GM10847 (cell line): Measurements from ENCODE around the gene CPB2.

Experiments
- POLR2A ChIP-seq: IDR thresholded peaks from 2 replicates; pipeline ENCODE4 v1.6.1; 2011; ENCODE audit not compliant: insufficient read length; ENCODE audit errors: extremely low read depth

Gene CPB2

DNA sequence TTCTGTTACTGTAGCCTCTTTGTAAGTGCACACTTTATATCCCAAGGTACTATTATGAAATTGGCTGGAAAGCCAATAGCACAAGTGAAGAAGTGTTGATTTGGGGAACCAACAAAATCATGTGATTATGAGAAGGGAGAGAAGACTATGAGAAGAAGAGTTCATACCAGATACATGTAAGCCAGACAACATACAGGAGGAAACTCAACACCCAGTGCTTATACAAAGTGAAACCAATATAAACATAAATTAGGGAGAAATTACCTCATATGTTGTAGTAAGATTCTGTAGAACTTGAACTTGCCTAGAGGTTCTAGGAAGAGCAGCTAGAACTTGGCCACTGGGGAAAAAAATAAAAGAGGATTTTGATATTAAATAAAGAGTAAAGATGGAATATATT is 17.4 kb downstream of the CPB2 start:
- TF ChIP-seq POLR2A: no peak

GRCh38 chr13:46086985-46087384 is 17.8 kb downstream of the CPB2 start:
- no peak for TF ChIP-seq POLR2A

DNA sequence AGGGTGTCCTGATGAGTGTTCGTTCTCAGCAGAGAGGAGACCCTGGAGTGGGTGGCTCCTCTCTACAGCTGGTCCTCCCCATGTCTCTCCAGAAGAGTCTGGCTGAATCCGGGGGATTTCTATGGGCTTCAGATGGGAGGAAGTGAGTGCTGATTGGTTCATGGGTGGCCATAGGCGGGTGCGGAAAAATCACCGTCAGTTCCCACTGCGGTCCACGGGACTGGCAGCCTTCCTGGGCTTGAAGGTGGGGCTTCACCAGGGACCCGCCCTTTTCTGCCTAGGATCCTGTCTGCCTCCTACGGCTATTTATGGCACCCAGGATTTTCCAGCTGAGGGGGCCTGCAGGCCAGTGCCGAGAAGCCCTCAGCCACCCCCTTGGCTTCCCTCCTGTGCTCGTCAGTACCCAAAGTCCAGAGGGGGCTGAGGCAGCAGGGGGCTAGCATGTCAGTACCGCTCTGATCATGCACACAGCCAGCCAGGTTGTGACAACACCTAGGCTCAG is 18.4 kb downstream of the CPB2 start:
- TF ChIP-seq POLR2A: no peak

DNA sequence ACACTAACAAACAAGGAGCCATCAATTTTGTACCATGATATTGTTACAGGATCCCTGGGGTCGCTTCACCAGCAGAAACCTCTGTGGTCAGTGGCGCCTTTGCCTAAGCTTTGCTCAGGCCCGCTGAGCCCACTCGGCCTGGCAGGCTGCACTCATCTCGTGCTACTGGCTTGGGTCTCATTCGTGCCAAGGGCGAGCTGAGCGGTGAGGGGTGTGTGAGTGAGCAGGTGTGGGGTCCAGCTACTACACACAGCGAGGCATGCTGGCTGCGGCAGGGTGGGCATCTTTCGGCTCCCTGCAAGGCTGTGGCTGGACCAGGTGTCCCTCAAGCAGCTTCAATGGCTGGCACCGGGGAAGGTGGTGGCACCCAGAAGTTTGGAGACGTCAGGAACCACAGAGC is 19.1 kb downstream of the CPB2 start:
- TF ChIP-seq POLR2A: no peak

DNA sequence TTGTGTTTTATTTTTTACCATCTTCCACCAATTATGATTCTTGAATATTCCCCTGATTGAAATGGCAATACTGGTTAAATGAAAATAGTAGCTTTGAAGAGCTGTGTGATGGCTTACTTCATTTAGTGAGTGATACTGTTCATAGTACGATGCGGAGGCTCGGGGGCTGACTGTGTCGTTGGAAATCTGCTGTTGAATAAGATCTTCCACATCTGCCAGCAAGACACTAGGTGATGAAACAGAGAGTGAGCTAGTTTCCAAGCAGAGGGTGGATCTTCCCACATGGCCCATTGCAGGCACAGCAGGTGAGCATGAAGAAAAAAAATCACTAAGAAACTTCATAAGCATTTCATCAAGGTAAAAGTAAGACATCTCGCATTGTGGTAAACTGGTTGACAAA is 22.5 kb downstream of the CPB2 start:
- no peak for TF ChIP-seq POLR2A

GRCh38 chr13:46079770-46080169 is 25.1 kb downstream of the CPB2 start:
- TF ChIP-seq POLR2A: no peak

DNA sequence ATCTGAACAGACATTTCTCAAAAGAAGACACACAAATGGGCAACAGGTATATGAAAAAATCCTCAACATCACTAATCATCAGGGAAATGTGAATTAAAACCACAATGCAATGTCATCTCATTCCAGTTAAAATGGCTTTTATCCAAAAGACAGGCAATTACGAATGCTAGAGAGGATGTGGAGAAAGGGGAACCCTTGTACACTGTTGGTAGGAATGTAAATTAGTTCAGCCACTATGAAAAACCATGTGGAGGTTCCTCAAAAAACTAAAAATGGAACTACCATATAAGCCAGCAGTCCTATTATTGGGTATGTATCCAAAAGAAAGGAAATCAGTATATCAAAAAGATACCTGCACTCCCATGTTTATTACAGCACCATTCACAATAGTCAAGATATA is 27.6 kb downstream of the CPB2 start:
- no peak for TF ChIP-seq POLR2A

DNA sequence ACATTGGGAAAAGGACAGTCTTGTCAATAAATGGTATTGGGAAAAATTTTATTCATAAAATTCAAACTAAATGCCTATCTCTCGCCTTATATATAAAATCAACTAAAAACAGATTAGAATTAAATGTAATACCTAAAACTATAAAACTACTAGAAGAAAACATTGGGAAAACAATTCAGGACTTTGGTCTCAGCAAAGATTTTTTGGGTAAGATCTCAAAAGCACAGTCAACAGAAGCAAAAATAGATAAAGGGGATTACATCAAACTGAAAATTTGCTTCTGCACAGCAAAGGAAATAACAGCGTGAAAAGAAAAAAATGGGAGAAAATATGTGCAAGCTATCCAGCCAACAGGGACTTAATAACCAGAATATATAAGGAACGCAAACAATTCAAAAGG is 28.0 kb downstream of the CPB2 start:
- no peak for TF ChIP-seq POLR2A

DNA sequence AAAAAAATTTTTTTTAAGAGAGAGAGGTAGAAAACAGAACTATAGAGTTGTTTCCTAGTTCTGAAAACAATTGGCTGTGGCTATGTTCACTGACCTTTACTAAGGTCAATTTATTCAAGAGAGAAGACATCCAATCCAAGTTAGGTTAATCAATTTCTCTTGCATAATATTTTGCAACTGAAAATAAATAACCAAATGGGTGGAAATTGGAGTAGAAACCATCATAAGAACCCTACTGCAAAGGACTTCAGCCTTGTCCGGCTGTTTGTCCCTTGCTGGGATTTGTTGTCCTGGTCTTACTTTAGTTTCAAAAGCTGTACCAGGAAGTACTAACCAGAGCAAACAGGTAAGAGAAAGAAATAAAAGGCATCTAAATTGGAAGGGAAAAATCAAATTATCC is 29.0 kb downstream of the CPB2 start:
- TF ChIP-seq POLR2A: no peak

- no peak for TF ChIP-seq POLR2A
Observed at GRCh38 chr13:46071590-46072249, 33.1 kb downstream of the CPB2 start.

DNA sequence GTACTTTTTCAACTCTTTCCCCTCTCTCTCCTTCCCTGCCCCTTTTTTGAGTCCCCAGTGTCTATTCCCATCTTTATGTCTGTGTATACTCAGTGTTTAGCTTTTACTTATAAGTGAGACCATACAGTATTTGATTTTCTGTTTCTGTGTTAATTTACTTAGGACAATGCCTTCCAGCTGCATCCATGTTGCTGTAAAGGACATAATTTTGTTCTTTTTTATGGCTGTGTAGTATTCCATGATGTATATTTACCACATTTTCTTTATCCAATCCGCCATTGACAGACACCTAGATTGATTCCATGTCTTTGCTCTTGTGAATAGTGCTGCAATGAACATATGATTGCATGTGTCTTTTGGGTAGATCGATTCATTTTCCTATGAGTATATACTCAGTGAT is 41.5 kb downstream of the CPB2 start:
- TF ChIP-seq POLR2A: no peak

- no peak for TF ChIP-seq POLR2A
Observed at GRCh38 chr13:46062185-46062584, 42.6 kb downstream of the CPB2 start.

- TF ChIP-seq POLR2A: no peak
Observed at GRCh38 chr13:46059405-46059804, 45.4 kb downstream of the CPB2 start.

GRCh38 chr13:46058268-46058667 is 46.6 kb downstream of the CPB2 start:
- no peak for TF ChIP-seq POLR2A

DNA sequence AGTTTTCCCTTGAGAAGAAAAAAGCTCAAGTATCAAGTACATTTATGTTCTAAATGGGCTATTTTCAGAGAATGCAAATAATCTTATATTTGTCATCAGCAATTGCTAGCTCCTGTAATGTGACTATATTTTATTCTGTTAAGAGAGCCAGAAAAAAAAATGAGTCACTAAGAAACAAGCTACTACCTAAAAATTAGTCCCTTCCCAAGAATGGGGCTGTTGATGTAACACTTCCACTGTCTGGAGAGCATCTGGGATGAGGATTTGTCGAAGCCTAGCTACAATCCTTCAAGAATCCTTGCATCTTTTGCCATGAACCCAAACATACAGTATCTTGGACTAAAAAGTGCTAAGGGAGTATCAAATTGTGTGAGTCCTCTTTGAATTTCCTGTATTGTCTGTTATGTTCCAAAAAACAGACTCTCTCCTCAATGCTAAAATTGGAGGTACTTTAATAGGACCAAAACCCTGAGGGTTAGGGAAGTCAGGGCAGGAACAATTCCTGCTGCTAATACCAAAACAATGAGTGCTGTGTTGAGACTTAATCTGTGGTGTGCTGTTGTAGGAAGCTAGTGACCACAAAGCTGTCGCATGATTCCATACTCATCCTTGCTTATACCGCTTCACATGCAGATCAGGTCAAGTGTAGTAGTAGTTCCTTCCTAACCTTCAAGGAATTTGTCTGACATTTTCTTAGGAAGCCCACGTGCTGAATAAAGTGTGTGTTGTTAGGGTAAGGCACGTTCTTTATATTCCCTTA is 47.4 kb downstream of the CPB2 start:
- no peak for TF ChIP-seq POLR2A

- no peak for TF ChIP-seq POLR2A
Observed at GRCh38 chr13:46053162-46054012, 51.4 kb downstream of the CPB2 start.
